Activated CD8-positive, alpha-beta memory T cell treated with anti-CD3 and anti-CD28 coated beads for 48 hours (primary cell): ENCODE measurements around the gene CLDN18.
A peak's percentile ranks its signal among the peaks of the same experiment; 100 is the strongest.

Experiments used
- DNase-seq, 3 experiments: peaks; one replicate each; pipeline ENCODE4 v3.0.0-alpha.2; 2020; ENCODE audit warnings: low read depth in 2 of 3, low spot score in 2 of 3

Gene CLDN18

GRCh38 chr3:138062037-138062436, 52.1 kb downstream of the CLDN18 start:
- DNase-seq: no peak

GRCh38 chr3:138062626-138063025, 52.7 kb downstream of the CLDN18 start:
- no peak for DNase-seq

- no peak for DNase-seq
Measured at GRCh38 chr3:138063416-138063815, 53.5 kb downstream of the CLDN18 start.

- no peak for DNase-seq
Measured at GRCh38 chr3:138065949-138066348, 56.0 kb downstream of the CLDN18 start.

- DNase-seq: peak in 1 of 3 experiments; percentile 29
Measured at GRCh38 chr3:138066383-138066782, 56.4 kb downstream of the CLDN18 start.

DNA sequence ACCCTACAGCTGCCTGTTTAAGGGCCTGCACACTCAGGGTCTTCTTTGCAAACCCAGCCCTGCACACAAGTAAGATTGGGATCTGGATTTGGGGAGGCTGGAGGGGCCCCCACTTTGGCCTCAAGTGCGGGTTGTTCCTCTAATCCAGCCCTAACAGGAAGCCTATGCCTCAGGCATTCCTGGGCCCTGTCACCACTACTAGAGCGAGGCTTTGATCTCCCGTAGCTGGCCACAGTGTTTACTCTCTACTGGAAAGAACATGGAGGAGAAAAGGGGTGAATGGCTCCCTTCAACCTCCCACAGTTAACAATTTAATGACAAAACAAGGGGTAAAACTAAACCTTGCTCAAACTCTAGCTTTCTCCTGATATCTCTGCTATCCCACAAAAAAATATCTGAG, 57.0 kb downstream of the CLDN18 start:
- no peak for DNase-seq

DNA sequence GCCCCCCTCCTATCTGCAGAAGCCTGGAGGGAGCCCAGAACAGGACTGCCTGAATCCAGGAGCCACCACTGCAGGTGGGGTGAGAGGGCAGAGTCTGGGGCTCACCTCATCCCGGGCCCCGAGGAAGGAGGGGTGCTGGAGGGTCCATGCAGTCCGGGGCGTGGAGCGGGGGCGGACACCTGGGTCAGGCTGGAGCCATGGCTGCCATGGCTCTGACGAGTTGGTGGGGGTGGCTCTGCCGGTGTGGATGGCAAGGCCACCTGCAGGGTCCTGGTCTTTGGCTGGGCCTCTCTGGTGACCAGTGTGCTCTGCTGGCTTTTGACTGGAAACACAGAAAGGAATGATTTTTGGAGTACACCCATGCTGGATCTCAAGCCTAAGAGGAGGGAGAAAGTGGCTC, 58.1 kb downstream of the CLDN18 start:
- DNase-seq: no peak

- DNase-seq: peak; percentile 38 to 71 (median 68)
Measured at GRCh38 chr3:138068579-138069174, 58.7 kb downstream of the CLDN18 start.

- no peak for DNase-seq
Measured at GRCh38 chr3:138070006-138070405, 60.0 kb downstream of the CLDN18 start.

DNA sequence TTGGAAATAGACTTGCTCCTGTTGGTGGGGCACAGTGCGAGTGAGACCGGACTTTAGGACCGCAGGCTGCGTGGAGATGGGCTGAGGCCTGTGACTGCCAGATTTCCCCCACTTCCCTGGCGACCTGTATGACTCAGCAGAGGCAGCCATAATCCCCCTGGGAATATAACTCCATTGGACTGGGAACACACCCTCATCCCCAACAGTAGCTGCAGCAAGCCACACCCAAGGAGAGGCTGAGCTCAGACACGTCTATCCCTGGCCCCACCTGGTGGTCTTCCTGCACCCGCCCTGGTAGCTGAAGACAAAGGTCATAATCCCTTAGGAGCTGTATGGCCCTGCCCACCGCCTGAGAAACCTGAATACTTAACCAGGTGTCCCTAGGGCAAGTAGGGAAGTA, 62.8 kb downstream of the CLDN18 start:
- DNase-seq: no peak

DNA sequence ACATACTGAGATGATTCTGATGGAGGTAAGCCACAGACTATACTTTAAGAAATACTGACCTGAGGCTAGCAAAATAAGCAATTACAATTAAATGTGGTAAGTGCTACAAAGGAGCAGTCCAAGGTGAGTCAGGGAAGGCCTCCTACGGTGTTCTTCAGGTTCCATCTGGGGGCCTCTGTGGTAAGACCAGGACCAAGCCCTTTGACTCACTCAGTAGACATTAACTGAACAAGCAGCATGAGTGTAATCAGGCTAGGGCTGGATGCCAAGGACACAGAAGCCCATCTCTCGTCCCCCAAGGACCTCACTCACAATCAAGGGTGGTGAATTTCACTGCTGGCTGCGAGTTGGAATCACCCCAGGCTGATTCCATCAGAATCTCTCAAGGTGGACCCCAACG, 68.1 kb downstream of the CLDN18 start:
- DNase-seq: no peak

DNA sequence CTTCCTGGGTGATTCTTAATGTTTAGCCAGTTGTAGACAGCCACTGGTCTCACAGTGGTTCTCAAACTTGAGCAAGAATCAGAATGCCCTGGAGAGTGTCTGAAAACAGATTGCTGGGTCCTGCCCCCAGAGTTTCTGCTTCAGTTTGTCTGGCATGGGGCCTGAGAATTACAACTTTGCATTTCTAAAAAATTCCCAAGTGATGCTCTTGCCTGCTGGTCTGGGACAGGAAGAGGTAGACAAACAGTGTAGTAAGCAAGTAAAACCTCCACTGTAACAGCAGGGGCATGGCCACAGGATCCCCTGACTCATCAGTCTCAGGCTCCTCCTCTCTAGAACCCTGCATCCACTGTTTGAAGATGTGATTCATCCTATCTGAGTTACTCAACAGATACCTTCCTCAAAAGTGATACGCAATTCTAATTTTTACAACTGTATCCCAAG, 69.0 kb downstream of the CLDN18 start:
- no peak for DNase-seq

GRCh38 chr3:138079901-138080300, 69.9 kb downstream of the CLDN18 start:
- DNase-seq: no peak

- no peak for DNase-seq
Measured at GRCh38 chr3:138081371-138082084, 71.6 kb downstream of the CLDN18 start.

- DNase-seq: no peak
Measured at GRCh38 chr3:138082085-138082991, 72.4 kb downstream of the CLDN18 start.

- no peak for DNase-seq
Measured at GRCh38 chr3:138082992-138083386, 73.0 kb downstream of the CLDN18 start.
